ENCODE results near the gene TUNAR.

Gene TUNAR

GRCh38 chr14:95875831-95876760 is 536 bp upstream of the TUNAR start:
- no peak for DNase-seq

GRCh38 chr14:95877633-95878032 is 1.0 kb downstream of the TUNAR start:
- no peak for DNase-seq

- DNase-seq: no peak
These were observed 7.7 kb downstream of the TUNAR start for GRCh38 chr14:95884377-95884776.

GRCh38 chr14:95885278-95885677 is 8.6 kb downstream of the TUNAR start:
- DNase-seq: no peak

GRCh38 chr14:95885866-95886265 is 9.2 kb downstream of the TUNAR start:
- DNase-seq: no peak

GRCh38 chr14:95886366-95887056 is 9.9 kb downstream of the TUNAR start:
- DNase-seq: no peak

GRCh38 chr14:95887351-95887750 is 10.7 kb downstream of the TUNAR start:
- DNase-seq: no peak

GRCh38 chr14:95889236-95889979 is 12.8 kb downstream of the TUNAR start:
- DNase-seq: no peak

- no peak for DNase-seq
These were observed 15.1 kb downstream of the TUNAR start for GRCh38 chr14:95891742-95892141.

GRCh38 chr14:95892142-95892541 is 15.5 kb downstream of the TUNAR start:
- no peak for DNase-seq

GRCh38 chr14:95895720-95896119 is 19.1 kb downstream of the TUNAR start:
- no peak for DNase-seq

GRCh38 chr14:95896498-95897135 is 20.0 kb downstream of the TUNAR start:
- no peak for DNase-seq

- DNase-seq: no peak
These were observed 20.6 kb downstream of the TUNAR start for GRCh38 chr14:95897280-95897679.

- DNase-seq: no peak
These were observed 24.4 kb downstream of the TUNAR start for GRCh38 chr14:95901054-95901453.

- DNase-seq: no peak
These were observed 25.7 kb downstream of the TUNAR start for GRCh38 chr14:95902273-95902826.

- DNase-seq: no peak
These were observed 26.5 kb downstream of the TUNAR start for GRCh38 chr14:95903165-95903564.

GRCh38 chr14:95903616-95904107 is 27.0 kb downstream of the TUNAR start:
- no peak for DNase-seq

GRCh38 chr14:95906591-95906990 is 30.0 kb downstream of the TUNAR start:
- DNase-seq: no peak

- no peak for DNase-seq
These were observed 34.0 kb downstream of the TUNAR start for GRCh38 chr14:95910628-95911027.

- DNase-seq: no peak
These were observed 34.8 kb downstream of the TUNAR start for GRCh38 chr14:95911456-95911855.

- no peak for DNase-seq
These were observed 38.7 kb downstream of the TUNAR start for GRCh38 chr14:95915330-95915729.

- no peak for DNase-seq
These were observed 41.8 kb downstream of the TUNAR start for GRCh38 chr14:95918466-95918865.
